ENCODE measurements around the gene PRPSAP2.

DNA sequence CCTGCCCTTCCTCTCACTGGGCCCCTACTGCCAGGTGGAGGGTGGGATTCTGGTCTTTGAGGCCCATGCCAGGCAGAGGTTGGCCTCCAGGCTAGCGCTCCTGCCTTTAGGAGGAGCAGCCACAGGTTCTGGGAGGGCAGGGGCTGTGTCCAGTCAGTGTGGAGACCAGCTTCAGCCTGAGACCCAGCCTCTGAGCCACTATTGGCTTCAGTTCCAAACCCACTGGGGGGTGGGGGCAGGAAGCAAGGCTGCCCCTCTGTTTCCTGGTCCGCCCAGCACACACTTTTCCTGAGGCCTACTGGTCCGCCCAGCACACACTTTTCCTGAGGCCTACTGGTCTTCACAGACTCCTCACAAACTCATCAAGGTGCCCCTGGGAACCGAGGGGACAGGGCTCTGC lies 110.4 kb downstream of the PRPSAP2 start:
- TF ChIP-seq GATA2 (IDR thresholded peaks at IDR 0.05; ENCODE audit: low read depth, low read length) = no peak
- TF ChIP-seq GATA3 (IDR thresholded peaks at IDR 0.05; ENCODE audit: low read depth, low read length) = no peak
